Measurements from ENCODE around the gene SLC7A6. TPM values are rescaled to one million over a fixed set of nuclear protein-coding genes. Genes with fewer than 3 reads are reported as not detected.

Gene SLC7A6
- total RNA-seq, 4 donors from 2014 or later: 23.4 to 55.6 (median 37.4) TPM

- peak in 1 of 2 donors; percentile 84 for DNase-seq (ENCODE audit: low spot score in 2 of 2)
- intact Hi-C loops (cut with DNase I; ENCODE audit: low total_unique reads): loop anchor here (5.0 kb wide), 1 partner anchor 80 kb away; no protein-coding TSS in a partner anchor
- H3K4me3 ChIP-seq (ENCODE audit: low read depth, poor library complexity, severe bottlenecking): no peak overlapping the region
- 70 to 72% methylated on average over 4 of the region's 4 CpGs for WGBS, 2 donors
- TF ChIP-seq CTCF (IDR thresholded peaks at IDR 0.05): no peak
Measured at GRCh38 chr16:68247400-68247799, 16.9 kb upstream of the SLC7A6 start.

- TF ChIP-seq CTCF (IDR thresholded peaks at IDR 0.05): no peak
- H3K4me3 ChIP-seq (ENCODE audit: low read depth, poor library complexity, severe bottlenecking): no peak overlapping the region
- no peak for DNase-seq (ENCODE audit: low spot score in 2 of 2)
- intact Hi-C loops (cut with DNase I; ENCODE audit: low total_unique reads): loop anchor here (5.0 kb wide), 1 partner anchor 79 kb away; no protein-coding TSS in a partner anchor
- 86 to 91% methylated on average over 4 of the region's 4 CpGs for WGBS, 2 donors
Measured at GRCh38 chr16:68247932-68248331, 16.4 kb upstream of the SLC7A6 start.

GRCh38 chr16:68249371-68249770 is 15.0 kb upstream of the SLC7A6 start:
- intact Hi-C loops (cut with DNase I; ENCODE audit: low total_unique reads): loop anchor here (5.0 kb wide), 1 partner anchor 78 kb away; no protein-coding TSS in a partner anchor
- no peak for DNase-seq (ENCODE audit: low spot score in 2 of 2)
- H3K4me3 ChIP-seq (ENCODE audit: low read depth, poor library complexity, severe bottlenecking): no peak overlapping the region
- WGBS, 2 donors: 92 to 96% methylated on average over 4 of the region's 4 CpGs
- no peak for TF ChIP-seq CTCF (IDR thresholded peaks at IDR 0.05)
- TF ChIP-seq POLR2A (IDR thresholded peaks at IDR 0.05): no peak

- H3K4me3 ChIP-seq (ENCODE audit: low read depth, poor library complexity, severe bottlenecking): no peak overlapping the region
- TF ChIP-seq CTCF (IDR thresholded peaks at IDR 0.05): no peak
- no peak for TF ChIP-seq POLR2A (IDR thresholded peaks at IDR 0.05)
- DNase-seq (ENCODE audit: low spot score in 2 of 2): no peak
- 49 to 55% methylated on average over 6 of the region's 6 CpGs for WGBS, 2 donors
- intact Hi-C loops (cut with DNase I; ENCODE audit: low total_unique reads): no loop called here
Measured at GRCh38 chr16:68250951-68251350, 13.4 kb upstream of the SLC7A6 start.

- DNase-seq (ENCODE audit: low spot score in 2 of 2): no peak
- 61 to 71% methylated on average over 5 of the region's 5 CpGs for WGBS, 2 donors
- H3K4me3 ChIP-seq (ENCODE audit: low read depth, poor library complexity, severe bottlenecking): no peak overlapping the region
- TF ChIP-seq CTCF (IDR thresholded peaks at IDR 0.05) (no peak), POLR2A (IDR thresholded peaks at IDR 0.05) (no peak)
- intact Hi-C loops (cut with DNase I; ENCODE audit: low total_unique reads): no loop called here
Measured at GRCh38 chr16:68251832-68252231, 12.5 kb upstream of the SLC7A6 start.

GRCh38 chr16:68252383-68252782 is 11.9 kb upstream of the SLC7A6 start:
- no peak for DNase-seq (ENCODE audit: low spot score in 2 of 2)
- TF ChIP-seq POLR2A (IDR thresholded peaks at IDR 0.05) (no peak), CTCF (IDR thresholded peaks at IDR 0.05) (no peak)
- 55 to 74% methylated on average over 5 of the region's 5 CpGs for WGBS, 2 donors
- intact Hi-C loops (cut with DNase I; ENCODE audit: low total_unique reads): no loop called here
- H3K4me3 ChIP-seq (ENCODE audit: low read depth, poor library complexity, severe bottlenecking): no peak overlapping the region
